Hematopoietic multipotent progenitor cell treated with erythropoietin and hydrocortisone succinate and interleukin-3 and kit ligand, for 17 days (in vitro differentiated cells): Measurements from ENCODE around the gene MUC12.
"Not testable (repeated sequence)": the region's sequence is repeated elsewhere in the genome, so short reads cannot be mapped to it uniquely, and the experiment has no call there.

Source experiments
- DNase-seq: peaks from one replicate; pipeline ENCODE4 v3.0.0-alpha.2; 2015; ENCODE audit warnings: low spot score

MUC12 gene

DNA sequence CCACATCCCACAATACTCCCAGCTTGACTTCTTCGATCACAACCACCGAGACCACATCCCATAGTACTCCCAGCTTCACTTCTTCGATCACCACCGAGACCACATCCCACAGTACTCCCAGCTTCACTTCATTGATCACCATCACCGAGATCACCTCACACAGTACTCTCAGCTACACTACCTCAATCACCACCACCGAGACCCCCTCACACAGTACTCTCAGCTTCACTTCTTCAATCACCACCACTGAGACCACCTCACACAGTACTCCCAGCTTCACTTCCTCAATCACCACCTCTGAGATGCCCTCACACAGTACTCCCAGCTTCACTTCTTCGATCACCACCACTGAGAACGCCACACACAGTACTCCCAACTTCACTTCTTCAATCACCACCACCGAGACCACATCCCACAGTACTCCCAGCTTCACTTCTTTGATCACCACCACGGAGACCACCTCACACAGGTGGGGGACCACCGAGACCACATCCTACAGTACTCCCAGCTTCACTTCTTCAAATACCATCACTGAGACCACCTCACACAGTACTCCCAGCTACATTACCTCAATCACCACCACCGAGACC is 11.4 kb upstream of the MUC12 start:
- DNase-seq, result peak; percentile 42

DNA sequence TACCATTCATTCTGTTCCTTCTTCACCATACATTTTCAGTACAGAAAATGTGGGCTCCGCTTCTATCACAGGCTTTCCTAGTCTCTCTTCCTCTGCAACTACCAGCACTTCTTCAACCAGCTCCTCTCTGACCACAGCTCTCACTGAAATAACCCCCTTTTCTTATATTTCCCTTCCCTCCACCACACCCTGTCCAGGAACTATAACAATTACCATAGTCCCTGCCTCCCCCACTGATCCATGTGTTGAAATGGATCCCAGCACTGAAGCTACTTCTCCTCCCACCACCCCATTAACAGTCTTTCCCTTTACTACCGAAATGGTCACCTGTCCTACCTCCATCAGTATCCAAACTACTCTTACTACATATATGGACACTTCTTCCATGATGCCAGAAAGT is 9.5 kb upstream of the MUC12 start:
- no peak for DNase-seq

DNA sequence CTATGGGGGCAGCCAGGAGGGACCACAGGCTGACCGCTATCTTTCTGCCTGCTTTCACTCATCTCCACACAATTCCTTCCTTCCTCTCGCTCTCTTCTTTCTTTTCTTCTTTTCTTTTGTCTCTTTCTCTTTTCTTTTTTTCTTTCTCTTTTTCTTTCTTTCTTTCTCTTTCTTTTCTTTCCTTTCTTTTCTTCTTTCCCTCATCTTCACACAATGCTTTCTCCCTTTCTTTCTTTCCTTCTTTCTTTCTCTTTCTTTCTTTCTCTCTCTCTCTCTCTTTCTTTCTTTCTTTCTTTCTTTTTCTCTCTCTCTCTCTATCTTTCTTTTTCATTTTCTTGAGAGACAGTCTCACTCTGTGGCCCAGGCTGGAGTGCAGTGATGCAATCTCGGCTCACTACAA is 6.8 kb upstream of the MUC12 start:
- DNase-seq, result no peak

GRCh38 chr7:100963386-100963785 is 6.0 kb upstream of the MUC12 start:
- no peak for DNase-seq

GRCh38 chr7:100963874-100964273 is 5.5 kb upstream of the MUC12 start:
- DNase-seq, result no peak

DNA sequence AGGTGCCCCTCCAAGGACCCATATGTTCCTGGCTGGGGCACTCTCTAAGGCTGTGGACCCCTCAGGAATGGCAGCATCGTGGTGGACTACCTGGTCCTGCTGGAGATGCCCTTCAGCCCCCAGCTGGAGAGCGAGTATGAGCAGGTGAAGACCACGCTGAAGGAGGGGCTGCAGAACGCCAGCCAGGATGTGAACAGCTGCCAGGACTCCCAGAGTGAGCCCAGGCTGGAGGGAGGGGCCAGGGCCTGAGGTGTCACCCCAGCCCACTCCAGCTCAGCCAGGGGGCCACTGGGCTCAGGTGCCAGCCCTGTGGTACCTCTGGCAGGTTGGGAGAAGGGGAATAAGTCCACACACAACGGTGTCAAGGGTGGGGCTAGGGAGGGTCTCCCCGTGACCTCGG is 4.7 kb upstream of the MUC12 start:
- no peak for DNase-seq

GRCh38 chr7:100965045-100965722 is 4.2 kb upstream of the MUC12 start:
- DNase-seq, result no peak

- DNase-seq, result peak; percentile 45
These were observed 3.4 kb upstream of the MUC12 start for GRCh38 chr7:100965723-100966541.

DNA sequence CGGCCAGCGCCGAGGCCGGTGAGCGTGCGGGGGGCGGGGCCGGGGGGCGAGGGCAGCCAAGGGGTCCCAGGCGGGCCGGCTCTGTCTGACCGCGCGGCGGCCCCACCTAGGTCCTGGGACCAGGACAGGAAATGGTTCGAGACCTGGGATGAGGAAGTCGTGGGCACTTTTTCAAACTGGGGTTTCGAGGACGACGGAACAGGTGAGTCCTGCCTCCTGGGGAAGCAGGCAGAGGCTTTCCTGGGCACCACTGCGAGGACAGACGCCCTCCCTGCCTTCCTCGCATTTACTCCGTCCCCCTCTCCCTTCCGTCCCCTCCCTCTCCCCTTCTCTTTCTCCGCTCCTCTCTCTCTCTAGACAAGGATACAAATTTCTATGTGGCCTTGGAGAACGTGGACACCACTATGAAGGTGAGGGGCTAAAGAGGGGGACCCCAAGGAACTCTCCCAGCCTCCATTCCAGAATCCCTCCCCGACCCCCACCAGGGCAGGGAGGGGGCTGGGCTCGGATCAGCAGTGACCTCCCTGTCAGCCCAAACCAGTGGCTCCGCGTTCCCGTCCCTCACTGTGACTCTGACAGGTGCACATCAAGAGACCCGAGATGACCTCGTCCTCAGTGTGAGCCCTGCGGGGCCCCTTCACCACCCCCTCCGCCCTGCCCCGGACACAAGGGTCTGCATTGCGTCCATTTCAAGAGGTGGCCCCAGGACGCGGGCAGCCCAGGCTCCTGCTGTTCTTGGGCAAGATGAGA is 2.6 kb upstream of the MUC12 start:
- no peak for DNase-seq

DNA sequence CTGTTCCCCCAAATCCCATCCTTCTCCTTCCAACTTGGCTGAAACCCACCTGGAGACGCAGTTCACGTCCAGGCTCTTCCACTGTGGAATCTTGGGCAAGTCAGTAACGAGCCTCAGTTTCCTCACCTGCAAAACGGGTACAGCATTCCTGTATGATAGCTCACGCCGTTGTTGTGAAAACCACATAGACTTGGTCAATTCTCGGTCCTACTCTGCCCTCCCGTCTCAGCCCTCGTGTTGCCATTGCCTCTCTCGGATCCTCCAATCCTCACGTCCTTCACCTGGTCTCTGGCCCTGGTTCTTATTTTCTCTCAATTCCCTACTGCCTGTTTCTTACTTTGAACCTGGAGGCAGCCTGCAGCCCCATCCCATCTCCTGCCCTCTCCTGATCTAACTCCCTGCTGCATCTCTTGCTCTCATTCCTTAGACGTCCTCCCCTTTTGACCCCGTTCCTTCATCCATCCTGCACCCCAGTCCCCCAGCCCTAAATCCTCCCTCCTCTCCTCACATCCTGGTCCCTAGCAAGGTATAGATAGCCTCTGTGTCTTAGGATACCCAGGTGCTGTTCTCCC is 2.0 kb upstream of the MUC12 start:
- no peak for DNase-seq

DNA sequence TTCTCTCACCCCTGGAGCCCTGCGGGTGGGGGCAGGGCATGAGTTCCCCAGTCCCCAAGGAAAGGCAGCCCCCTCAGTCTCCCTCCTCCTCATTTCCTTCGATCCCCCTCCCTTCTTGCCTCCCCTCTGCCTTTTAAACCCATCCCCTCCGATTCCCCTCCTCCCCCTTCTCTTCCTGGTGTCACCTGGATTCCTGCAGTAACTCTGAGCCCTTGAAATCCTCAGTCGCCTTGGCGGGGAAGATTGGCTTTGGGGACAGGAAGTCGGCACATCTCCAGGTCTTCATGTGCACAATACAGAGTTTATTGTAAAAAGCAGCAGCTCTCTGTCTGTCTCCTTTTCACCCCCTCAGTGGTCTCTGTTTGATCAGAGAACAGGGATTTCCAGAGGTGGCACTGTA is 1.3 kb upstream of the MUC12 start:
- DNase-seq, result no peak

GRCh38 chr7:100968650-100969049 is 715 bp upstream of the MUC12 start:
- DNase-seq, result no peak

GRCh38 chr7:100971111-100972001 is 2.0 kb downstream of the MUC12 start:
- DNase-seq, result no peak

DNA sequence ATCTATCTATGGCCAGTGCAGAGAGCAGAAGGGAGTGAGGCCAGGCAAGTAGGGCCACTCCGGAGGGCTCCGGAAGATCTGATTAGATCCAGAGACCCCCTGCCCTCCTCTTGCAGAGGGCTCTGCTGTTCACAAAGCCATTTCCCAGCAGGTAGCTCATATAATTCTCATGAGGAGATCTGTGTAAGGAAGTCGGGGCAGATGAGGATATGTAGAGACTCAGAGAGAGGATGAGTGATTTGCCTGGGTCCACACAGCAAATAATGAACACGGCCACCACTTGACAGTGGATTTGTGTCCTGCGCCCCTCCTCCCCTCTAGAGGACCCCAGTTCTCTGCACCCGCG is 2.6 kb downstream of the MUC12 start:
- DNase-seq, result no peak

- no peak for DNase-seq
These were observed 4.7 kb downstream of the MUC12 start for GRCh38 chr7:100974021-100974420.

- DNase-seq, result no peak
These were observed 6.0 kb downstream of the MUC12 start for GRCh38 chr7:100975371-100975821.

GRCh38 chr7:100978300-100978699 is 8.9 kb downstream of the MUC12 start:
- no peak for DNase-seq

DNA sequence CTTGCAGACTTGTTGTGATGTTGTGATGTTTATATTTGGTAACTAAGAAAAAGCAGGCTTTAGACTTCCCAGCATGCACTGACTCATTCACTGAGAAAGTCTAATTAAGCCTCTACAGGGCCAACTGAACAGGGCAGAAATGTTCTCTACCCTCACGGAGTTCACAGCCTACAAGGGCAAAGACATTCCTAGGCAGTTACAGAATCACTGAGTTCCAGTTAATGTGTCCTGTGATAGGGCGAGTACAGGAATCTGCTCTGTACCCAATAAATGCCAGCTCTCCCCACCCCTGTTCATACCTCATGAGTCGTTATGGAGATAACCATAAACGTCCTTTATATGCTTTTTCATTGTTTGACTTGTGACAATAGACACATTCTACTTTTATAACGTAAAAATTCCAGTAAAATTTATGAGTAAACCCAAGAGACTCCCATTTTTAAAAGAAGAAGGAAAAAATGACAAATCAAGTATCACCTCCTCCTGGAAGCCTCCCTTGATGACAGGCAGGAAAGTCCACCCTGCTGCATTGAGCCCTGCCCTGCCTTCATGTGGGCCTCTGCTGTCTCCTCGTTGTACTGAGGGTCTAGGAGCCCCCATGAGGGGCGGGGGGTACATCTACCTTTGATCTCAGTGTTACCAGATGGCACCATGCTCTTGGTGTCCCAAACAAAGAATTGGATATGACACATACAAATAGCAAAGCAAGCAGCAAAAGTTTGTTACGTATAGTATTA is 14.3 kb downstream of the MUC12 start:
- DNase-seq, result no peak

GRCh38 chr7:100984241-100984918 is 15.0 kb downstream of the MUC12 start:
- DNase-seq, result not testable (repeated sequence)
